Hepatocyte (in vitro differentiated cells): ENCODE measurements around the gene KARS1.

ENCODE experiments used
- EZH2 ChIP-seq: fragments of 200-600 bp; sonication (generic); IDR thresholded peaks from 2 replicates; pipeline ENCODE4 v1.6.1; 2016; ENCODE audit warnings: antibody characterized with exemption, mild to moderate bottlenecking, borderline replicate concordance
- EZH2phosphoT487 ChIP-seq: fragments of 200-600 bp; sonication (generic); IDR thresholded peaks from one replicate; pipeline ENCODE4 v1.6.1; 2018; ENCODE audit warnings: antibody characterized with exemption, mild to moderate bottlenecking, low read depth, moderate library complexity; ENCODE audit not compliant: unreplicated experiment, severe bottlenecking
- TF ChIP-seq, protein P1 (sequence below): fragments of 200-600 bp; sonication (generic); IDR thresholded peaks from 2 replicates; pipeline ENCODE4 v1.5.1; 2016; ENCODE audit warnings: antibody characterized with exemption, mild to moderate bottlenecking; ENCODE audit not compliant: poor library complexity

DNA sequence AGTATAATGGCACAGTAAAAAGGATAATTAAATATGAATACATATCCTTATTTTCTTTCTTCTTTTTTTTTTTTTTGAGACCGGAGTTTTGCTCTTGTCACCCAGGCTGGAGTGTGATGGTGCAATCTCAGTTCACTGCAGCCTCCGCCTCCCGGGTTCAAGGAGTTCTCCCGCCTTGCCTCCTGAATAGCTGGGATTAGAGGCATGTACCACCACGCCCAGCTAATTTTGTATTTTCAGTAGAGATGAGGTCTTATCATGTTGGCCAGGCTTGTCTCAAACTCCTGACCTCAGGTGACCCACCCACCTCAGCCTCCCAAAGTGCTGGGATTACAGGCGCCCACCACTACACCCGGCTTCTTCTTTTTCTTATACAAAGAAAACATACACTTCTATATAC lies 69.3 kb downstream of the KARS1 start:
- TF ChIP-seq, protein P1, sequence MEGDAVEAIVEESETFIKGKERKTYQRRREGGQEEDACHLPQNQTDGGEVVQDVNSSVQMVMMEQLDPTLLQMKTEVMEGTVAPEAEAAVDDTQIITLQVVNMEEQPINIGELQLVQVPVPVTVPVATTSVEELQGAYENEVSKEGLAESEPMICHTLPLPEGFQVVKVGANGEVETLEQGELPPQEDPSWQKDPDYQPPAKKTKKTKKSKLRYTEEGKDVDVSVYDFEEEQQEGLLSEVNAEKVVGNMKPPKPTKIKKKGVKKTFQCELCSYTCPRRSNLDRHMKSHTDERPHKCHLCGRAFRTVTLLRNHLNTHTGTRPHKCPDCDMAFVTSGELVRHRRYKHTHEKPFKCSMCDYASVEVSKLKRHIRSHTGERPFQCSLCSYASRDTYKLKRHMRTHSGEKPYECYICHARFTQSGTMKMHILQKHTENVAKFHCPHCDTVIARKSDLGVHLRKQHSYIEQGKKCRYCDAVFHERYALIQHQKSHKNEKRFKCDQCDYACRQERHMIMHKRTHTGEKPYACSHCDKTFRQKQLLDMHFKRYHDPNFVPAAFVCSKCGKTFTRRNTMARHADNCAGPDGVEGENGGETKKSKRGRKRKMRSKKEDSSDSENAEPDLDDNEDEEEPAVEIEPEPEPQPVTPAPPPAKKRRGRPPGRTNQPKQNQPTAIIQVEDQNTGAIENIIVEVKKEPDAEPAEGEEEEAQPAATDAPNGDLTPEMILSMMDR: no peak
- TF ChIP-seq EZH2 (no peak), EZH2phosphoT487 (no peak)
